Hepatocyte (in vitro differentiated cells): ENCODE measurements around the gene ACSS1. TPM values are rescaled to one million over a fixed set of nuclear protein-coding genes. Genes with fewer than 3 reads are reported as not detected.

Experiments
- DNase-seq: peaks from one replicate; pipeline ENCODE4 v3.0.0-alpha.2; 2016; ENCODE audit warnings: low spot score
- H2AFZ ChIP-seq: fragments of 200-600 bp; sonication (generic); 2 replicates; pipeline ENCODE4 v1.6.0; 2016; ENCODE audit warnings: antibody characterized with exemption, mild to moderate bottlenecking
- H3K27ac ChIP-seq: fragments of 200-600 bp; sonication (generic); 2 replicates; pipeline ENCODE4 v1.5.1; 2016; ENCODE audit warnings: mild to moderate bottlenecking
- H3K27me3 ChIP-seq: fragments of 200-600 bp; sonication (generic); 2 replicates; pipeline ENCODE4 v1.6.1; 2016
- H3K36me3 ChIP-seq: fragments of 200-600 bp; sonication (generic); replicated peaks from 2 replicates; pipeline ENCODE4 v1.5.1; 2016; ENCODE audit warnings: low read depth; ENCODE audit not compliant: insufficient read depth
- H3K4me1 ChIP-seq: fragments of 200-600 bp; sonication (generic); 2 replicates; pipeline ENCODE4 v1.5.1; 2016; ENCODE audit warnings: mild to moderate bottlenecking, moderate library complexity; ENCODE audit not compliant: insufficient read depth
- H3K4me2 ChIP-seq: fragments of 200-600 bp; sonication (generic); 2 replicates; pipeline ENCODE4 v1.6.0; 2016
- H3K4me3 ChIP-seq: fragments of 200-600 bp; sonication (generic); 2 replicates; pipeline ENCODE4 v1.5.1; 2016; ENCODE audit warnings: mild to moderate bottlenecking
- H3K79me2 ChIP-seq: fragments of 200-600 bp; sonication (generic); 2 replicates; pipeline ENCODE4 v1.6.0; 2017; ENCODE audit warnings: mild to moderate bottlenecking
- H3K9me2 ChIP-seq: fragments of 200-600 bp; sonication (generic); replicated peaks from 2 replicates; pipeline ENCODE4 v1.6.0; 2017; ENCODE audit warnings: mild to moderate bottlenecking; ENCODE audit not compliant: insufficient read depth
- H3K9me3 ChIP-seq: fragments of 200-600 bp; sonication (generic); 2 replicates; pipeline ENCODE4 v1.5.1; 2016; ENCODE audit warnings: low read depth, mild to moderate bottlenecking
- H4K20me1 ChIP-seq: fragments of 200-600 bp; sonication (generic); 2 replicates; pipeline ENCODE4 v1.6.0; 2016; ENCODE audit warnings: mild to moderate bottlenecking; ENCODE audit not compliant: insufficient read depth, poor library complexity, severe bottlenecking
- EZH2 ChIP-seq: fragments of 200-600 bp; sonication (generic); IDR thresholded peaks from 2 replicates; pipeline ENCODE4 v1.6.1; 2016; ENCODE audit warnings: antibody characterized with exemption, mild to moderate bottlenecking, borderline replicate concordance
- EZH2phosphoT487 ChIP-seq: fragments of 200-600 bp; sonication (generic); IDR thresholded peaks from one replicate; pipeline ENCODE4 v1.6.1; 2018; ENCODE audit warnings: antibody characterized with exemption, mild to moderate bottlenecking, low read depth, moderate library complexity; ENCODE audit not compliant: unreplicated experiment, severe bottlenecking
- WGBS: methylation state at CpG from one replicate; pipeline ENCODE4 v1.1.6; 2016; ENCODE audit warnings: low lambda C conversion rate; ENCODE audit errors: missing lambda C conversion rate; 5-methylcytosine and 5-hydroxymethylcytosine counted together
- polyA plus RNA-seq: library from polyadenylated mRNA; unstranded; fragments of >200 nt; fragmentation: Nextera tagmentation; extraction: Ambion mirVana; gene quantifications from 2 replicates; pipeline ENCODE4 v1.2.1, GENCODE V29; 2016
- total RNA-seq: library from RNA; depleted of rRNA; stranded (reverse); fragments of >200 nt; gene quantifications from 2 replicates; pipeline ENCODE4 v1.2.3, GENCODE V29; 2014
- TF ChIP-seq, protein P1 (sequence below): fragments of 200-600 bp; sonication (generic); IDR thresholded peaks from 2 replicates; pipeline ENCODE4 v1.5.1; 2016; ENCODE audit warnings: antibody characterized with exemption, mild to moderate bottlenecking; ENCODE audit not compliant: poor library complexity

Gene ACSS1
- total and polyA plus RNA-seq, 2 experiments from 2014 or later = 20.5 to 37.7 TPM

DNA sequence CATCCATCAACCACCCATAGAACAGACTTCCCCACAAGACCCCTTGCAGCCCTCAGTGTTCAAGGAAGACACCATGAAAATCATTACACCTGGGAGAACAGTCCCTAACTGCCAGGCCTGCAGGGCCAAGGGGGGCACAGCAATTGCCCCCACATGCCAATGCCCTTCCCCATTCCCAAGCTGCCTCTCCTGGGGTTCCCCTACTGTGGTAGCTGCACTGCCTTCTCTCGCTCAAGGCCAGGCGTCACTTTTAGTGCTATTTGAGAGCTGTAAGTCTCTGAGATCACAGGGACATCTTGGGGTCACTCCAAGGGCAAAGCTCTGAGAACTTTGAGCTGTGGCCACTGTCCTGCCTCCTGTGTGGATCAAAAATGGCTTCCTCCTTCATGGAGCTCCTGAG, 6.0 kb upstream of the ACSS1 start:
- DNase-seq = no peak
- H3K9me2 ChIP-seq = no peaks in the 10 kb centered on the region
- no peaks in the 10 kb centered on the region for H3K79me2 ChIP-seq
- no peaks in the 10 kb centered on the region for H3K36me3 ChIP-seq
- peaks cover 10% of the 10 kb centered on the region for H3K27me3 ChIP-seq
- no peak overlapping the region for H2AFZ ChIP-seq
- TF ChIP-seq, protein P1, sequence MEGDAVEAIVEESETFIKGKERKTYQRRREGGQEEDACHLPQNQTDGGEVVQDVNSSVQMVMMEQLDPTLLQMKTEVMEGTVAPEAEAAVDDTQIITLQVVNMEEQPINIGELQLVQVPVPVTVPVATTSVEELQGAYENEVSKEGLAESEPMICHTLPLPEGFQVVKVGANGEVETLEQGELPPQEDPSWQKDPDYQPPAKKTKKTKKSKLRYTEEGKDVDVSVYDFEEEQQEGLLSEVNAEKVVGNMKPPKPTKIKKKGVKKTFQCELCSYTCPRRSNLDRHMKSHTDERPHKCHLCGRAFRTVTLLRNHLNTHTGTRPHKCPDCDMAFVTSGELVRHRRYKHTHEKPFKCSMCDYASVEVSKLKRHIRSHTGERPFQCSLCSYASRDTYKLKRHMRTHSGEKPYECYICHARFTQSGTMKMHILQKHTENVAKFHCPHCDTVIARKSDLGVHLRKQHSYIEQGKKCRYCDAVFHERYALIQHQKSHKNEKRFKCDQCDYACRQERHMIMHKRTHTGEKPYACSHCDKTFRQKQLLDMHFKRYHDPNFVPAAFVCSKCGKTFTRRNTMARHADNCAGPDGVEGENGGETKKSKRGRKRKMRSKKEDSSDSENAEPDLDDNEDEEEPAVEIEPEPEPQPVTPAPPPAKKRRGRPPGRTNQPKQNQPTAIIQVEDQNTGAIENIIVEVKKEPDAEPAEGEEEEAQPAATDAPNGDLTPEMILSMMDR = no peak
- TF ChIP-seq EZH2 = no peak
- no peak for TF ChIP-seq EZH2phosphoT487
- H3K4me3 ChIP-seq = no peak overlapping the region
- H3K9me3 ChIP-seq = no peaks in the 10 kb centered on the region
- no peak overlapping the region for H3K27ac ChIP-seq
- 82% methylated on average over 2 of the region's 2 CpGs for WGBS
- no peaks in the 10 kb centered on the region for H4K20me1 ChIP-seq
- no peak overlapping the region for H3K4me2 ChIP-seq
- peaks cover 16% of the 10 kb centered on the region for H3K4me1 ChIP-seq

GRCh38 chr20:25063546-25063945, 5.6 kb upstream of the ACSS1 start:
- H2AFZ ChIP-seq = no peak overlapping the region
- no peaks in the 10 kb centered on the region for H3K9me3 ChIP-seq
- no peak overlapping the region for H3K27ac ChIP-seq
- H3K36me3 ChIP-seq = no peaks in the 10 kb centered on the region
- no peaks in the 10 kb centered on the region for H3K9me2 ChIP-seq
- no peaks in the 10 kb centered on the region for H4K20me1 ChIP-seq
- no peak for DNase-seq
- peaks cover 7% of the 10 kb centered on the region for H3K27me3 ChIP-seq
- 87% methylated on average over 11 of the region's 11 CpGs for WGBS
- H3K4me3 ChIP-seq = no peak overlapping the region
- peaks cover 21% of the 10 kb centered on the region for H3K4me1 ChIP-seq
- H3K4me2 ChIP-seq = no peak overlapping the region
- H3K79me2 ChIP-seq = no peaks in the 10 kb centered on the region
- no peak for TF ChIP-seq EZH2
- TF ChIP-seq, protein P1 = no peak

DNA sequence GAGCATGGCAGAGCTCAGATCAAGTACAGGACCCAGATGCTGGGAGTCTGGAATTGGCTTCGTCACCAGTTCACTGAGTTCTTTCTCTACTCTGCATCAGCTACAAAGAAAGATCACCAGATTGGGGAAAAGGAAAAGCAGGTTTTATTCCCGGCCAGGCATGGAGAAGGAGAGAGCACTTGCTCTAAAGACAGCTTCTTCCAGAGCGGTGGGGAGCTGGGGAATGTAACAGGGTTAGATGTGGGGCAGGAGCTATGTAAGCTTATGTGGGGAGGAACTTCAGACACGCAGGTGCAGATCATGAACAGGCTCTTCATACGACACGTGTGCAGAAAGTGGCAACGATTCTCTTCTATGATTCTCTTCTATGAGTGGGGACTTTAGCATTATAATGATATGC, 4.9 kb upstream of the ACSS1 start:
- WGBS = 80% methylated on average over 7 of the region's 7 CpGs
- Histone ChIP-seq H3K9me2 (no peaks in the 10 kb centered on the region), H3K27me3 (peaks cover 3% of the 10 kb centered on the region), H3K36me3 (no peaks in the 10 kb centered on the region), H2AFZ (no peak overlapping the region), H3K27ac (no peak overlapping the region), H3K9me3 (no peaks in the 10 kb centered on the region), H3K4me2 (no peak overlapping the region), H3K4me3 (no peak overlapping the region), H3K79me2 (no peaks in the 10 kb centered on the region), H4K20me1 (no peaks in the 10 kb centered on the region), H3K4me1 (peaks cover 25% of the 10 kb centered on the region)
- no peak for DNase-seq
- no peak for TF ChIP-seq EZH2phosphoT487
- no peak for TF ChIP-seq EZH2
- TF ChIP-seq, protein P1 = no peak
